HCT116 (cell line): ENCODE data around the gene SEC16A.

Experiments used
- CEBPB ChIP-seq: IDR thresholded peaks from 2 replicates; pipeline ENCODE4 v1.6.1; 2012; ENCODE audit warnings: low read depth
- CTCF ChIP-seq, 3 experiments: fragments of 200-600 bp in 1 of 3; sonication (generic) in 1 of 3; IDR thresholded peaks in 2 of 3; conservative IDR thresholded peaks in 1 of 3; 2 replicates each; pipeline ENCODE4 v1.5.1; 2012 to 2017; ENCODE audit warnings: low read depth in 2 of 3, low read length in 2 of 3, antibody characterized with exemption in 1 of 3, borderline replicate concordance in 1 of 3, control low read depth in 1 of 3, mild to moderate bottlenecking in 1 of 3, mixed read lengths in 1 of 3, mixed run types in 1 of 3, moderate library complexity in 1 of 3; ENCODE audit not compliant: insufficient read depth in 1 of 3
- EGR1 ChIP-seq: IDR thresholded peaks from 2 replicates; pipeline ENCODE4 v1.6.1; 2012; ENCODE audit warnings: low read depth
- FOSL1 ChIP-seq: IDR thresholded peaks from 2 replicates; pipeline ENCODE4 v1.6.1; 2012; ENCODE audit warnings: low read depth
- POLR2A ChIP-seq: IDR thresholded peaks from 2 replicates; pipeline ENCODE4 v1.7.0; 2011; ENCODE audit warnings: borderline replicate concordance; ENCODE audit not compliant: insufficient read depth, insufficient read length; ENCODE audit errors: extremely low read depth
- POLR2AphosphoS5 ChIP-seq: IDR thresholded peaks from 2 replicates; pipeline ENCODE4 v1.6.1; 2011; ENCODE audit warnings: mild to moderate bottlenecking, low read depth, low read length, moderate library complexity
- REST ChIP-seq: IDR thresholded peaks from 2 replicates; pipeline ENCODE4 v1.6.1; 2012; ENCODE audit warnings: low read depth
- SRF ChIP-seq: IDR thresholded peaks from 2 replicates; pipeline ENCODE4 v1.6.1; 2012; ENCODE audit warnings: low read depth
- TCF7L2 ChIP-seq: IDR thresholded peaks from 2 replicates; pipeline ENCODE4 v1.7.0; 2011; ENCODE audit warnings: borderline replicate concordance, inconsistent platforms; ENCODE audit not compliant: insufficient read depth, insufficient read length; ENCODE audit errors: extremely low read depth
- ZFX ChIP-seq: fragments of 450-650 bp; IDR thresholded peaks from 2 replicates; pipeline ENCODE4 v1.6.1; 2017
- TF ChIP-seq, protein P1 (sequence below): IDR thresholded peaks from 2 replicates; pipeline ENCODE4 v1.6.1; 2012

DNA sequence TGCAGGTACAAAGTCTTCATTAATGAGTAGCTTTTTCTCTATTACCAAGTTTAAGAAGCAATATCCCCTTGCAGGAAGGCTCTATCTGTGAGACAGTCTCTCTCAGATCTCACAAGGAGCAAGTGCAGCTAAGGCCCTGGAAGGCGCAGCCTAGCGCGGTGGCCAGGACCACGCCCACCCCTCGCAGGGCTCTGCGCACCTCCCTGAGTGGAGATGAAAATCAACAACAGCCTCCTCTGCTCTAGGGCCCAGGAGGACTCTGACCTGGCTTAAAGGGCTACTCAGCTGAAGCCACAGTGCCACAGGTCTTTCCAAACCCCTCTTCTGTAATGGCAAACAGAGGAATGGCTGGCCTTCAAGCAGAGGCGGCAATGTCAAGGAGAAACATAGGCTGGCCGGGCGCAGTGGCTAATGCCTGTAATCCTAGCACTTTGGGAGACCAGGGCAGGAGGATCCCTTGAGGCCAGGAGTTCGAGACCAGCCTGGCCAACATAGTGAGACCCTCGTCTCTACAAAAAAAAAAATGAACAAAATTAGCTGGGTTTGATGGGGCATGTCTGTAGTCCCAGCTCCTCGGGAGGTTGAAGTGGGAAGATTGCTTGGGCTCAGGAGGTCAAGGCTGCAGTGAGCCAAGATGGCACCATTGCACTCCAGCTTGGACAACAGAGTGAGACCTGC lies 11.9 kb downstream of the SEC16A start:
- TF ChIP-seq CTCF (IDR thresholded peaks at IDR 0.05 in 2 of 3, conservative IDR thresholded peaks at IDR 0.05 in 1 of 3; ENCODE audit: borderline replicate concordance in 1 of 3, insufficient read depth in 1 of 3, low read depth in 2 of 3, low read length in 2 of 3) (no peak), REST (no peak), POLR2A (no peak), FOSL1 (no peak), ZFX (no peak), EGR1 (no peak), TCF7L2 (no peak), POLR2AphosphoS5 (no peak), CEBPB (no peak), SRF (no peak)
- TF ChIP-seq, protein P1, sequence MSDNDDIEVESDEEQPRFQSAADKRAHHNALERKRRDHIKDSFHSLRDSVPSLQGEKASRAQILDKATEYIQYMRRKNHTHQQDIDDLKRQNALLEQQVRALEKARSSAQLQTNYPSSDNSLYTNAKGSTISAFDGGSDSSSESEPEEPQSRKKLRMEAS, result no peak
